Loucy (cell line): Measurements from ENCODE around the gene NECTIN1.

ENCODE experiments used
- CTCF ChIP-seq: fragments of 200-600 bp; sonication (generic); conservative IDR thresholded peaks from 2 replicates; pipeline ENCODE4 v1.5.1; 2014; ENCODE audit warnings: mild to moderate bottlenecking, antibody characterized with exemption, low read length
- EZH2phosphoT487 ChIP-seq: fragments of 200-600 bp; IDR thresholded peaks from 2 replicates; pipeline ENCODE4 v1.6.1; 2018; ENCODE audit warnings: antibody characterized with exemption, mild to moderate bottlenecking, moderate library complexity, borderline replicate concordance

- TF ChIP-seq CTCF (peak; percentile 66), EZH2phosphoT487 (no peak)
These were observed 7.6 kb downstream of the NECTIN1 start for GRCh38 chr11:119721129-119722120.
